Measurements from ENCODE around the gene ALOX5. TPM values are rescaled to one million over a fixed set of nuclear protein-coding genes. Genes with fewer than 3 reads are reported as not detected.
"Not testable (repeated sequence)": the region's sequence is repeated elsewhere in the genome, so short reads cannot be mapped to it uniquely, and the experiment has no call there.

ALOX5 gene
- not detected in 2 replicates for total RNA-seq (2012; rRNA removed)

DNA sequence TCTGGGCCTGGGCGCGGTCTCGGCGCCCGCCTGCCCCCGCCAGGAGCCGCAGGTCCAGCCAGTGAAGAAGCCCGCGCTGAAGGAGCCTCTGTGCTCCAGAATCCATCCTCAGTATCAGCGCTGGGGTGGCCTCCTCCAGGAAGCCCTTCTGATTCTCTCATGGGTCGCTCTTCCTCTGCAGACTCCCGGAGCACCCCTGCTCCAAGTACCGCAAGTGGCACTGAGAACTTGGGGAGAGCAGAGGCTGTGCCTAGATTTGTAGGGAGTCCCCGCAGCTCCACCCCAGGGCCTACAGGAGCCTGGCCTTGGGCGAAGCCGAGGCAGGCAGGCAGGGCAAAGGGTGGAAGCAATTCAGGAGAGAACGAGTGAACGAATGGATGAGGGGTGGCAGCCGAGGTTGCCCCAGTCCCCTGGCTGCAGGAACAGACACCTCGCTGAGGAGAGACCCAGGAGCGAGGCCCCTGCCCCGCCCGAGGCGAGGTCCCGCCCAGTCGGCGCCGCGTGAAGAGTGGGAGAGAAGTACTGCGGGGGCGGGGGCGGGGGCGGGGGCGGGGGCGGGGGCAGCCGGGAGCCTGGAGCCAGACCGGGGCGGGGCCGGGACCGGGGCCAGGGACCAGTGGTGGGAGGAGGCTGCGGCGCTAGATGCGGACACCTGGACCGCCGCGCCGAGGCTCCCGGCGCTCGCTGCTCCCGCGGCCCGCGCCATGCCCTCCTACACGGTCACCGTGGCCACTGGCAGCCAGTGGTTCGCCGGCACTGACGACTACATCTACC is at the start of gene ALOX5:
Gene ALOX5 (plus strand): TSS at position 641 of the 774 bp plus-strand sequence. CDS start 64 bp downstream, at position 705.
- no peak within 1 kb of the TSS for H3K4me3 ChIP-seq (ENCODE audit: low read length)
- H3K9me3 ChIP-seq (replicated peaks; ENCODE audit: low read length), result no peaks in the 10 kb centered on the region
- H3K36me3 ChIP-seq (ENCODE audit: insufficient read depth, low read length), result no peaks in the 10 kb centered on the region
- no peaks in the 10 kb centered on the region for H3K4me1 ChIP-seq (ENCODE audit: control insufficient read depth, insufficient read depth, low read length)
- H3K27me3 ChIP-seq (ENCODE audit: control insufficient read depth, insufficient read depth, low read length), result peaks cover 61% of the 10 kb centered on the region
- no peak within 1 kb of the TSS for H3K9ac ChIP-seq (ENCODE audit: low read depth, low read length)
- peak within 1 kb of the TSS; percentile 54 for H3K4me2 ChIP-seq (ENCODE audit: low read length)

GRCh38 chr10:45325116-45325515 is 48.9 kb upstream of the ALOX5 start:
- no peaks in the 10 kb centered on the region for H3K36me3 ChIP-seq (ENCODE audit: insufficient read depth, low read length)
- H3K4me2 ChIP-seq (ENCODE audit: low read length), result no peak overlapping the region
- no peak overlapping the region for H3K9ac ChIP-seq (ENCODE audit: low read depth, low read length)
- H3K4me3 ChIP-seq (ENCODE audit: low read length), result no peak overlapping the region
- no peaks in the 10 kb centered on the region for H3K27me3 ChIP-seq (ENCODE audit: control insufficient read depth, insufficient read depth, low read length)
- no peaks in the 10 kb centered on the region for H3K9me3 ChIP-seq (replicated peaks; ENCODE audit: low read length)
- no peaks in the 10 kb centered on the region for H3K4me1 ChIP-seq (ENCODE audit: control insufficient read depth, insufficient read depth, low read length)

GRCh38 chr10:45326864-45327263 is 47.2 kb upstream of the ALOX5 start:
- H3K4me1 ChIP-seq (ENCODE audit: control insufficient read depth, insufficient read depth, low read length); H3K36me3 ChIP-seq (ENCODE audit: insufficient read depth, low read length); H3K27me3 ChIP-seq (ENCODE audit: control insufficient read depth, insufficient read depth, low read length); H3K4me3 ChIP-seq (ENCODE audit: low read length); H3K9me3 ChIP-seq (replicated peaks; ENCODE audit: low read length); H3K4me2 ChIP-seq (ENCODE audit: low read length); H3K9ac ChIP-seq (ENCODE audit: low read depth, low read length): not testable (repeated sequence)

DNA sequence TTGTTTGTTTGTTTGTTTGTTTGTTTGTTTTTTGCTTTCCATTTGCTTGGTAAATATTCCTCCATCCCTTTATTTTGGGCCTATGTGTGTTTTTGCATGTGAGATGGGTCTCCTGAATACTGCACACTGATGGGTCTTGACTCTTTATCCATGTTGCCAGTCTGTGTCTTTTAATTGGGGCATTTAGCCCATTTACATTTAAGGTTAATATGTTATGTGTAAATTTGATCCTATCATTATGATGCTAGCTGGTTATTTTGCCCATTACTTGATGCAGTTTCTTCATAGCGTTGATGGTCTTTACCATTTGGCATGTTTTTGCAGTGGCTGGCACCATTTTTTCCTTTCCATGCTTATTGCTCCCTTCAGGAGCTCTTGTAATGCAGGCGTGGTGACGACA is 42.2 kb upstream of the ALOX5 start:
- not testable (repeated sequence) for H3K4me3 ChIP-seq (ENCODE audit: low read length); H3K36me3 ChIP-seq (ENCODE audit: insufficient read depth, low read length); H3K4me1 ChIP-seq (ENCODE audit: control insufficient read depth, insufficient read depth, low read length); H3K27me3 ChIP-seq (ENCODE audit: control insufficient read depth, insufficient read depth, low read length); H3K9me3 ChIP-seq (replicated peaks; ENCODE audit: low read length); H3K9ac ChIP-seq (ENCODE audit: low read depth, low read length); H3K4me2 ChIP-seq (ENCODE audit: low read length)

- H3K9me3 ChIP-seq (replicated peaks; ENCODE audit: low read length), result no peaks in the 10 kb centered on the region
- H3K27me3 ChIP-seq (ENCODE audit: control insufficient read depth, insufficient read depth, low read length), result no peaks in the 10 kb centered on the region
- no peak overlapping the region for H3K9ac ChIP-seq (ENCODE audit: low read depth, low read length)
- H3K4me3 ChIP-seq (ENCODE audit: low read length), result no peak overlapping the region
- H3K4me2 ChIP-seq (ENCODE audit: low read length), result no peak overlapping the region
- no peaks in the 10 kb centered on the region for H3K36me3 ChIP-seq (ENCODE audit: insufficient read depth, low read length)
- no peaks in the 10 kb centered on the region for H3K4me1 ChIP-seq (ENCODE audit: control insufficient read depth, insufficient read depth, low read length)
Observed at GRCh38 chr10:45339894-45340293, 34.1 kb upstream of the ALOX5 start.

GRCh38 chr10:45340420-45340819 is 33.6 kb upstream of the ALOX5 start:
- not testable (repeated sequence) for H3K4me3 ChIP-seq (ENCODE audit: low read length); H3K9ac ChIP-seq (ENCODE audit: low read depth, low read length); H3K36me3 ChIP-seq (ENCODE audit: insufficient read depth, low read length); H3K4me2 ChIP-seq (ENCODE audit: low read length); H3K27me3 ChIP-seq (ENCODE audit: control insufficient read depth, insufficient read depth, low read length); H3K4me1 ChIP-seq (ENCODE audit: control insufficient read depth, insufficient read depth, low read length); H3K9me3 ChIP-seq (replicated peaks; ENCODE audit: low read length)

DNA sequence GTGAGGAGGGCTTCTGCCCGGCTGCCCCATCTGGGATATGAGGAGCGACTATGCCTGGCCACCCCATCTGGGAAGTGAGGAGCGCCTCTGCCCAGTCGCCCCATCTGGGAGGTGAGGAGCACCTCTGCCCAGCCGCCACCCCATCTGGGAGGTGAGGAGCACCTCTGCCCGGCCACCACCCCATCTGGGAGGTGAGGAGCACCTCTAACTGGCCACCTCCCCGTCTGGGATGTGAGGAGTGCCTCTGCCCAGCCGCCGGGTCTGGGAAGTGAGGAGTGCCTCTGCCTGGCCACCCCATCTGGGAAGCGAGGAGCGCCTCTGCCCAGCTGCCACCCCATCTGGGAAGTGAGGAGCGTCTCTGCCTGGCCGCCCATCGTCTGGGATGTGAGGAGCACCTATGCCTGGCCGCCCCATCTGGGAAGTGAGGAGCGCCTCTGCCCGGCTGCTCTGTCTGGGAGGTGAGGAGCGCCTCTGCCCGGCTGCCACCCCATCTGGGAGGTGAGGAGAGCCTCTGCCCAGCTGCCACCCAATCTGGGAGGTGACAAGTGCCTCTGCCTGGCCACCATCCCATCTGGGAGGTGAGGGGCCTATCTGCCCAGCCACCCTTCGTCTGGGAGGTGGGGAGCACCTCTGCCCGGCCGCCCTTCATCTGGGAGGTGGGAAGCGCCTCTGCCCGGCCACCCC is 27.2 kb upstream of the ALOX5 start:
- not testable (repeated sequence) for H3K36me3 ChIP-seq (ENCODE audit: insufficient read depth, low read length); H3K4me1 ChIP-seq (ENCODE audit: control insufficient read depth, insufficient read depth, low read length); H3K9me3 ChIP-seq (replicated peaks; ENCODE audit: low read length); H3K9ac ChIP-seq (ENCODE audit: low read depth, low read length); H3K4me2 ChIP-seq (ENCODE audit: low read length); H3K4me3 ChIP-seq (ENCODE audit: low read length); H3K27me3 ChIP-seq (ENCODE audit: control insufficient read depth, insufficient read depth, low read length)

- not testable (repeated sequence) for H3K4me1 ChIP-seq (ENCODE audit: control insufficient read depth, insufficient read depth, low read length); H3K9me3 ChIP-seq (replicated peaks; ENCODE audit: low read length); H3K36me3 ChIP-seq (ENCODE audit: insufficient read depth, low read length); H3K4me3 ChIP-seq (ENCODE audit: low read length); H3K9ac ChIP-seq (ENCODE audit: low read depth, low read length); H3K27me3 ChIP-seq (ENCODE audit: control insufficient read depth, insufficient read depth, low read length); H3K4me2 ChIP-seq (ENCODE audit: low read length)
Observed at GRCh38 chr10:45347464-45347863, 26.6 kb upstream of the ALOX5 start.

GRCh38 chr10:45348196-45348765 is 25.7 kb upstream of the ALOX5 start:
- not testable (repeated sequence) for H3K4me2 ChIP-seq (ENCODE audit: low read length); H3K9ac ChIP-seq (ENCODE audit: low read depth, low read length); H3K9me3 ChIP-seq (replicated peaks; ENCODE audit: low read length)

DNA sequence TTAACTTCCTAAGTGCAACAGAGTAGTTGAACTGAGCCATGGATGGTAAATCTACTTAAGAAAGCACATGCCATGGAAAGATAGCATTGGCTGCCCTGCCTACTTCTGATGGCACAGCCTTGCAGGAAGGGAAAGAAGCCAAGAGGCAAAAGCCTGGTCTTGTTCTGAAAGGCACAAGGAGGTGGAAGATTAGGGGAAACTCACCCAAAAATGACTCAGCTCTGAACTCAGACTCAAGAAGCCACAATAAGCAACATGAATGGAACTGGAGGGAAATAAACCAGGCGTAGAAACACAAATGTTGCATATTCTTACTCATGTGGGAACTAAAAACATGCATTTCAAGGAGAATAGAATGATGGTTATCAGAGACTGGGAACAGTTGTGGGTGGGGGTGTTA is 20.8 kb upstream of the ALOX5 start:
- Histone ChIP-seq H3K27me3 (ENCODE audit: control insufficient read depth, insufficient read depth, low read length) (peaks cover 6% of the 10 kb centered on the region), H3K4me2 (ENCODE audit: low read length) (no peak overlapping the region), H3K36me3 (ENCODE audit: insufficient read depth, low read length) (no peaks in the 10 kb centered on the region), H3K9ac (ENCODE audit: low read depth, low read length) (no peak overlapping the region), H3K4me1 (ENCODE audit: control insufficient read depth, insufficient read depth, low read length) (no peaks in the 10 kb centered on the region), H3K4me3 (ENCODE audit: low read length) (no peak overlapping the region), H3K9me3 (replicated peaks; ENCODE audit: low read length) (no peaks in the 10 kb centered on the region)

More at GRCh38 chr10:45348196-45348765, 25.7 kb upstream of the ALOX5 start:
- not testable (repeated sequence) for H3K4me3 ChIP-seq (ENCODE audit: low read length); H3K4me1 ChIP-seq (ENCODE audit: control insufficient read depth, insufficient read depth, low read length); H3K27me3 ChIP-seq (ENCODE audit: control insufficient read depth, insufficient read depth, low read length); H3K36me3 ChIP-seq (ENCODE audit: insufficient read depth, low read length)

GRCh38 chr10:45354261-45354660 is 19.8 kb upstream of the ALOX5 start:
- Histone ChIP-seq H3K4me2 (ENCODE audit: low read length) (no peak overlapping the region), H3K27me3 (ENCODE audit: control insufficient read depth, insufficient read depth, low read length) (peaks cover 6% of the 10 kb centered on the region), H3K36me3 (ENCODE audit: insufficient read depth, low read length) (no peaks in the 10 kb centered on the region), H3K9me3 (replicated peaks; ENCODE audit: low read length) (no peaks in the 10 kb centered on the region), H3K4me3 (ENCODE audit: low read length) (no peak overlapping the region), H3K4me1 (ENCODE audit: control insufficient read depth, insufficient read depth, low read length) (no peaks in the 10 kb centered on the region), H3K9ac (ENCODE audit: low read depth, low read length) (no peak overlapping the region)

- H3K36me3 ChIP-seq (ENCODE audit: insufficient read depth, low read length), result no peaks in the 10 kb centered on the region
- no peaks in the 10 kb centered on the region for H3K9me3 ChIP-seq (replicated peaks; ENCODE audit: low read length)
- H3K4me2 ChIP-seq (ENCODE audit: low read length), result no peak overlapping the region
- no peak overlapping the region for H3K9ac ChIP-seq (ENCODE audit: low read depth, low read length)
- no peak overlapping the region for H3K4me3 ChIP-seq (ENCODE audit: low read length)
- peaks cover 6% of the 10 kb centered on the region for H3K27me3 ChIP-seq (ENCODE audit: control insufficient read depth, insufficient read depth, low read length)
- no peaks in the 10 kb centered on the region for H3K4me1 ChIP-seq (ENCODE audit: control insufficient read depth, insufficient read depth, low read length)
Observed at GRCh38 chr10:45355494-45355893, 18.5 kb upstream of the ALOX5 start.

Measured in skeletal muscle satellite cell (primary cell).